ENCODE data around the gene FLNB. TPM values are rescaled to one million over a fixed set of nuclear protein-coding genes. Genes with fewer than 3 reads are reported as not detected.

Gene FLNB
- total RNA-seq, 1 experiment from 2014 or later, result 83.4 TPM

GRCh38 chr3:58093574-58094195 is 85.5 kb downstream of the FLNB start:
- no peak for DNase-seq

More at GRCh38 chr3:58093574-58094195, 85.5 kb downstream of the FLNB start:
- Histone ChIP-seq H3K23me2 (ENCODE audit: insufficient read length, low read depth, low read length, poor library complexity, severe bottlenecking) (no peaks in the 10 kb centered on the region), H3K27me3 (ENCODE audit: insufficient read depth, low read length) (no peaks in the 10 kb centered on the region), H3K4me2 (ENCODE audit: insufficient read depth, insufficient read length, low read length) (no peak overlapping the region), H3K14ac (ENCODE audit: insufficient read depth, low read length) (no peak overlapping the region), H2BK15ac (ENCODE audit: low read depth, low read length) (no peak overlapping the region), H4K5ac (ENCODE audit: insufficient read length, low read depth, low read length) (no peak overlapping the region), H4K20me1 (ENCODE audit: control insufficient read depth, insufficient read depth, insufficient read length) (no peaks in the 10 kb centered on the region), H3K4ac (ENCODE audit: low read depth, low read length) (no peak overlapping the region), H4K91ac (ENCODE audit: insufficient read length, low read depth, low read length) (no peak overlapping the region), H3K27ac (ENCODE audit: insufficient read length, low read depth, low read length) (no peak overlapping the region), H2BK120ac (ENCODE audit: low read depth, low read length, poor library complexity, severe bottlenecking) (no peak overlapping the region), H3K9ac (ENCODE audit: extremely low read depth, insufficient read length, low read length) (no peak overlapping the region), H2BK5ac (ENCODE audit: insufficient read length, low read length) (no peak overlapping the region), H3K56ac (ENCODE audit: insufficient read length, low read depth, low read length) (no peak overlapping the region), H2AFZ (ENCODE audit: low read length) (no peak overlapping the region), H3K79me2 (ENCODE audit: insufficient read depth, low read length) (0 out of 2 replicates have a peak, but pooled peaks cover 1% of the 10 kb centered on the region), H3K79me1 (ENCODE audit: insufficient read depth, low read depth, low read length, poor library complexity, severe bottlenecking) (no peaks in the 10 kb centered on the region), H4K8ac (replicated peaks; ENCODE audit: insufficient read length, low read depth, low read length) (no peak overlapping the region), H3T11ph (ENCODE audit: low read length) (no peak overlapping the region), H2AK5ac (ENCODE audit: insufficient read length, low read length) (no peak overlapping the region), H3K18ac (ENCODE audit: insufficient read length, low read depth, low read length) (no peak overlapping the region), H2BK12ac (ENCODE audit: insufficient read length, low read depth, low read length) (no peak overlapping the region), H3K4me1 (ENCODE audit: insufficient read depth, low read length) (no peaks in the 10 kb centered on the region), H3K9me3 (ENCODE audit: control insufficient read depth, low read depth, low read length) (no peaks in the 10 kb centered on the region), H3K23ac (ENCODE audit: insufficient read length, low read depth, low read length) (no peak overlapping the region), H2BK20ac (ENCODE audit: low read depth, low read length, poor library complexity, severe bottlenecking) (no peak overlapping the region)
- no peak for TF ChIP-seq CTCF (conservative IDR thresholded peaks at IDR 0.05)
- H3K4me3 Mint-ChIP-seq, result no peak overlapping the region
- no peak overlapping the region; a peak in 1 of 7 replicates for H3K27ac Mint-ChIP-seq
- no peaks in the 10 kb centered on the region for H3K4me1 Mint-ChIP-seq
- no peaks in the 10 kb centered on the region for H3K9me3 Mint-ChIP-seq
- no peaks in the 10 kb centered on the region for H3K27me3 Mint-ChIP-seq (ENCODE audit: low read depth)
- peaks cover 7 to 36% (median 33%) of the 10 kb centered on the region in 3 experiments; a peak in 6 of 7 replicates for H3K36me3 Mint-ChIP-seq (ENCODE audit: insufficient read depth in 1 of 3, low read depth in 3 of 3)
- no CpG with 5 or more reads among the region's 8 CpGs for WGBS (ENCODE audit: extremely low coverage, insufficient read length, low lambda C conversion rate)

All from H9 (cell line).